Fibroblast of pulmonary artery (primary cell): ENCODE data around the gene AKNA.
A peak's percentile ranks its signal among the peaks of the same experiment; 100 is the strongest.

Experiments
- DNase-seq: peaks from one replicate; pipeline ENCODE4 v3.0.0-alpha.2; 2010; ENCODE audit warnings: low read depth
- H3K4me3 ChIP-seq: replicated peaks from 2 replicates; pipeline ENCODE4 v1.5.1; 2011; ENCODE audit warnings: low read depth, mild to moderate bottlenecking, control low read depth, low read length, moderate library complexity
- TF ChIP-seq, protein P1 (sequence below): IDR thresholded peaks from 2 replicates; pipeline ENCODE4 v1.5.1; 2011; ENCODE audit warnings: mild to moderate bottlenecking, control low read depth, low read length, inconsistent platforms; ENCODE audit errors: missing control alignments

The AKNA gene

DNA sequence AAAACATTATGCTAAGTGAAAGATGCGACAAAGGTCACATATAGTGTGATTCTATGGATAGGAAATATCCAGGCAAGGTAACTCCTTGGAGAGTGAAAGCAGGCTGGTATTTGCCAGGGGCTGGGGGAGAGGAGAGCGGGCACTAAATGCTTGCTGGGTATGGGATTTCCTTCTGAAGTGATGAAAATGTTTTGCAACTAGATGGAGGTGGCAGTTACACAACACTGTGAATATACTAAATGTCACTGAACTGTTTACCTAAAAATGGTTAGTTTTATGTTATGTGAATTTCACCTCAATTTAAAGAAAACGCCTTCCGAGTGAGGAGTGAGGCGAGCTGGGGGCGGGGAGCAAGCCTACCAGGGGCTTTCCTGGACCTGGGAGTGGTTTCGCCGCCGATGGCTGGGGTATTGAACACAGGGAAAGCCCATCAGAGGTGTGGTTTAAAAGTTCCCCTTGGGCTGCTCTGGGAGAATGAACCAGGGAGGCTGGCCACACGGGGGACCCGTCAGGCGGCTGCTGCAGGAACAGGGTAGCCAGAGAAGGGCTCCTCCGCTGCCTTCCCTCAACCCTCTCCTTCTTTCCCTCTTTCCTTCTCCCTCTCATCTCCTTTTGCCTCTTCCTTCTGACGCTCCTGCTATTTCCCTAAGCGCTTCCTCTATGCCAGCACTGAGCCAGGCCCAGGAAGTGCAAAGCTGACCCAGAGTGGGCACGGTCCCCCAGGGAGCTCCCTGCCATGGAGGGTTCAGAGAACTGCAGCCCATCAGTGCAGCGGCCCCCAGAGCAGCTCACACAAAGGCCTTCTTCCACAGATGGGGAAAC is 4.9 kb downstream of the AKNA start:
- TF ChIP-seq, protein P1, sequence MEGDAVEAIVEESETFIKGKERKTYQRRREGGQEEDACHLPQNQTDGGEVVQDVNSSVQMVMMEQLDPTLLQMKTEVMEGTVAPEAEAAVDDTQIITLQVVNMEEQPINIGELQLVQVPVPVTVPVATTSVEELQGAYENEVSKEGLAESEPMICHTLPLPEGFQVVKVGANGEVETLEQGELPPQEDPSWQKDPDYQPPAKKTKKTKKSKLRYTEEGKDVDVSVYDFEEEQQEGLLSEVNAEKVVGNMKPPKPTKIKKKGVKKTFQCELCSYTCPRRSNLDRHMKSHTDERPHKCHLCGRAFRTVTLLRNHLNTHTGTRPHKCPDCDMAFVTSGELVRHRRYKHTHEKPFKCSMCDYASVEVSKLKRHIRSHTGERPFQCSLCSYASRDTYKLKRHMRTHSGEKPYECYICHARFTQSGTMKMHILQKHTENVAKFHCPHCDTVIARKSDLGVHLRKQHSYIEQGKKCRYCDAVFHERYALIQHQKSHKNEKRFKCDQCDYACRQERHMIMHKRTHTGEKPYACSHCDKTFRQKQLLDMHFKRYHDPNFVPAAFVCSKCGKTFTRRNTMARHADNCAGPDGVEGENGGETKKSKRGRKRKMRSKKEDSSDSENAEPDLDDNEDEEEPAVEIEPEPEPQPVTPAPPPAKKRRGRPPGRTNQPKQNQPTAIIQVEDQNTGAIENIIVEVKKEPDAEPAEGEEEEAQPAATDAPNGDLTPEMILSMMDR, result peak; percentile 9
- no peak for DNase-seq
- no peak overlapping the region for H3K4me3 ChIP-seq

GRCh38 chr9:114378883-114379282 is 8.9 kb downstream of the AKNA start:
- H3K4me3 ChIP-seq, result no peak overlapping the region
- TF ChIP-seq, protein P1, result no peak
- no peak for DNase-seq

GRCh38 chr9:114378016-114378415 is 9.8 kb downstream of the AKNA start:
- TF ChIP-seq, protein P1, result no peak
- DNase-seq, result no peak
- H3K4me3 ChIP-seq, result no peak overlapping the region

GRCh38 chr9:114376586-114377445 is 11.0 kb downstream of the AKNA start:
- H3K4me3 ChIP-seq, result no peak overlapping the region
- TF ChIP-seq, protein P1, result no peak
- DNase-seq, result no peak

DNA sequence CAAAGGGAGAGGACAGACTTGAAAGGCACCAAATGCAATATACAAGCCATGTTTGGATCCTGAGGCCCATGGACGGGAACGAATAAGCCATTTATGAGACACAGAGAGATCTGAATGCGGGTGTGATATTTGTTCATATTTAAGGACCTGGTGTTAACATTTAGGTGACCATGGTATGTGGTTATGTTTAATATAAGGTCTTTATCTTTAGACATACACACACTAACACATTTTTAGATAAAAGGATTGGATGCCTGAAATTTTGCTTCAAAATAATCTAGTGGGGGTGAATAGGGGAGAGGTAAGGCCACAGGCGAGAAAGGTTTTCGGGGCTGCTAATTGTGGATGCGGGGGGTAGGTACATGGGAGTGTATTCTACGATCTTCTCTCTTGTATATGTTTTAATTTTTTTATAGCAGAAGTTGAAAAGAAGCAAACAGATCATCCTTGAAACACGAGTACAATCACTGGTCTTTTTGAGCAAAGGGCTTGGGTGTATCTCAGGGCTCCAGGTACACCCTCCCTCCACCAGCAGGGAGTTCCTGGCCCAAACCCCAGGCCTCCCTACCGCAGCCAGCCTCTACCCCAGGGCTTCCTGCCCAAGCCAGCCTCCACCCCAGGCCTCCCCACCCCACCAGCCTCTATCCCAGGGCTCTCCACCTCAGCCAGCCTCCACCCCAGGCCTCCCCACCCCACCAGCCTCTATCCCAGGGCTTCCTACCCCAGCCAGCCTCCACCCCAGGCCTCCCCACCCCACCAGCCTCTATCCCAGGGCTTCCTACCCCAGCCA is 12.2 kb downstream of the AKNA start:
- TF ChIP-seq, protein P1, result no peak
- H3K4me3 ChIP-seq, result no peak overlapping the region
- no peak for DNase-seq

- no peak overlapping the region for H3K4me3 ChIP-seq
- DNase-seq, result no peak
- TF ChIP-seq, protein P1, result no peak
Observed at GRCh38 chr9:114374936-114375335, 12.8 kb downstream of the AKNA start.
